ENCODE results near the gene TPRG1L. TPM values are rescaled to one million over a fixed set of nuclear protein-coding genes. Genes with fewer than 3 reads are reported as not detected.

TPRG1L gene
- total RNA-seq, 1 donor from 2014 or later: 40.8 TPM

DNA sequence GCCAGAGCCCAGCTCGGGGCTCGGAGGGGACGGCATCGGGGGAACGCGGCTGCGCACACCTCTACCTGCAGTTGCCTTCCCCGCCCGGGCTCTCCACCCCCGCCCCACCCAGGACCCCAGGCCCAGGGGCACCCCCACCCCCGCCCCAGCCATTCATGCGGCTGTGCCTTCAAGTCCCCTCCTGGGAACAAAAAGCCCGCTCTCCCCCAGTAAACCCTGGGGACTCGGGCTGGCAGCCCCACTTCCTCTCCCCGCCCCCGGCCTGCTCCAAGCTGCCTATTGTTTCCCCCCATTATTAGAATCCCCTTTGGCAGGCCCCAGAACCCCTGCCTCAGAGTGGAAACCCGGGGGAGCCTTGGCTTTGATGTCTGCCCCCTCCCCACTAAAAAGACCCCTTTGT lies 31.5 kb upstream of the TPRG1L start:
- TF ChIP-seq, protein P1, sequence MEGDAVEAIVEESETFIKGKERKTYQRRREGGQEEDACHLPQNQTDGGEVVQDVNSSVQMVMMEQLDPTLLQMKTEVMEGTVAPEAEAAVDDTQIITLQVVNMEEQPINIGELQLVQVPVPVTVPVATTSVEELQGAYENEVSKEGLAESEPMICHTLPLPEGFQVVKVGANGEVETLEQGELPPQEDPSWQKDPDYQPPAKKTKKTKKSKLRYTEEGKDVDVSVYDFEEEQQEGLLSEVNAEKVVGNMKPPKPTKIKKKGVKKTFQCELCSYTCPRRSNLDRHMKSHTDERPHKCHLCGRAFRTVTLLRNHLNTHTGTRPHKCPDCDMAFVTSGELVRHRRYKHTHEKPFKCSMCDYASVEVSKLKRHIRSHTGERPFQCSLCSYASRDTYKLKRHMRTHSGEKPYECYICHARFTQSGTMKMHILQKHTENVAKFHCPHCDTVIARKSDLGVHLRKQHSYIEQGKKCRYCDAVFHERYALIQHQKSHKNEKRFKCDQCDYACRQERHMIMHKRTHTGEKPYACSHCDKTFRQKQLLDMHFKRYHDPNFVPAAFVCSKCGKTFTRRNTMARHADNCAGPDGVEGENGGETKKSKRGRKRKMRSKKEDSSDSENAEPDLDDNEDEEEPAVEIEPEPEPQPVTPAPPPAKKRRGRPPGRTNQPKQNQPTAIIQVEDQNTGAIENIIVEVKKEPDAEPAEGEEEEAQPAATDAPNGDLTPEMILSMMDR (IDR thresholded peaks at IDR 0.05; ENCODE audit: insufficient read depth, low read length, poor library complexity, severe bottlenecking): no peak
- Histone ChIP-seq H3K4me3 (ENCODE audit: low read depth, low read length) (no peak overlapping the region), H3K36me3 (ENCODE audit: control insufficient read depth, insufficient read depth, low read length) (no peaks in the 10 kb centered on the region), H3K27me3 (ENCODE audit: control insufficient read depth, insufficient read depth, low read length) (peaks cover 11% of the 10 kb centered on the region)
- no peak for DNase-seq (ENCODE audit: low read depth)

DNA sequence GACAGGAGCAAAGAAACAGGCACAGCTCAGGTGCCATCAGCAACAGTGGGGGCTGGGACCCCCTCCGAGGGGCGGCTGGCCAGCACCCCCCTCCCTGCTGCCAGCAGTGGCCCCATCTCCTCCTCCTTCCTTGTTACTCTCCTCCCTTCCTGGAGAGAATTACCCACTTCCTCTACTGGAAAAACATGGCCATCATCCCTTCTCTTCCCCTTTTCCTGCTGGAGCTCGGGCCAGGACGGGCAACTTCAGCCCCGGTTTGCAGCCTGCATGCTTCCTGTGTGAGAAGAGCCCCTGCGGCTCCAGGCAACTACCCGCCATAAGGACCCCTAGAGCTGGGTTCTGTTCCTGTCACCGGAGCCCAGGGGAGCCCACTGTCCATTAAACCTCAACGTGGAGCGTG lies 31.1 kb upstream of the TPRG1L start:
- no peak for DNase-seq (ENCODE audit: low read depth)
- Histone ChIP-seq H3K36me3 (ENCODE audit: control insufficient read depth, insufficient read depth, low read length) (no peaks in the 10 kb centered on the region), H3K4me3 (ENCODE audit: low read depth, low read length) (no peak overlapping the region), H3K27me3 (ENCODE audit: control insufficient read depth, insufficient read depth, low read length) (peaks cover 13% of the 10 kb centered on the region)
- TF ChIP-seq, protein P1 (IDR thresholded peaks at IDR 0.05; ENCODE audit: insufficient read depth, low read length, poor library complexity, severe bottlenecking): no peak

DNA sequence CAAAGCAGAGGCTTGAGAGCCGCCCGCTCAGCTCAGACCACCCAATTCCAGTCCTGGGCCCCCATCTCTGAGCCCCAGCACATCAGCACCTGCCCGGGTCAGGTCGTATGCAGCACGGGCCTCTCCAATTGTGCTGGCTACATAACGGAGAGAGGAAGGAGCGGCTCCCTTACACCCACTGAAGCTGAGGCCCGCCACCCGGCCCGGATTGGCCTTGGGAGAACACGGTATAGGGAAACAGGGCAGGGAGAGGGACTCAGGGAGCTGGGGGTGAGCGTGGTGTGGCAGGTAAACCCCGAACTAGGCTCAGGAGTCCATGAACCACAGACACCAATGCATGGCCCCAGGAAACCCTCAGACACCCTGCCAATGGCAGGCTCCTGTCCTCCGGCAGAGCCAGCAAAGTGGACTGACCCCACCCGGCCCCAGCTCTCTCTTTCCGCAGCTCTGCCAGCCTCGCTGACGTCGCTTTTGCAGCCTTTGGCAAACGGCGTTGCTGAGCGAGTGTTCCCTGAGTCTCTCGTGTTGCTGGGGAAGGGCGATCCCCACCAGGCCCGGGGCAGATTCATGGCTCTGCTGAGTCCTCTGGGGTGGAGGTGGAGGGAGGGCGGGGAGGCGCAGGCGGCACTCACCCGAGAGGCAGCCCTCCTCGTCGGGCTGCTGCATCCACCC lies 30.0 kb upstream of the TPRG1L start:
- no peak for DNase-seq (ENCODE audit: low read depth)
- Histone ChIP-seq H3K4me3 (ENCODE audit: low read depth, low read length) (no peak overlapping the region), H3K27me3 (ENCODE audit: control insufficient read depth, insufficient read depth, low read length) (peaks cover 13% of the 10 kb centered on the region), H3K36me3 (ENCODE audit: control insufficient read depth, insufficient read depth, low read length) (no peaks in the 10 kb centered on the region)
- TF ChIP-seq, protein P1 (IDR thresholded peaks at IDR 0.05; ENCODE audit: insufficient read depth, low read length, poor library complexity, severe bottlenecking): no peak

DNA sequence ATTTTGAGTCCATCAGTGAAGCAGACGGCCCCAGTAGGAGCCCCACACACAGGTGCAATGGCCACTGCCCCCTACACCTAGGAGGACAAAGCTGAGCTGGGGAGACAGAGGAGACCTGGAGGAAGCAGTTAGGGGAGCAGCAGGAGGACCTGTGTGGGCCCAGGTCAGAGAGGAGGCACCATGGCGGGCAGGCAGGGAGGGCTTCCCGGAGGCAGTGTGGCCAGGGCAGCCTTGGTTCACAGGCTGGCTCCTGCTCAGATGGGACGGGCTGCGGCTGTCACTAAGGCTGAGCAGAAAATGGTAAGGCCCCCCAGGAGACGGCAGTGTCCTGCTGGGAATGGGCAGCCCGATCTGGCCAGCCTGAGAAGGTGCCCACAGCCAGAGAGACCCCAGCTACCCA lies 28.9 kb upstream of the TPRG1L start:
- Histone ChIP-seq H3K4me3 (ENCODE audit: low read depth, low read length) (no peak overlapping the region), H3K27me3 (ENCODE audit: control insufficient read depth, insufficient read depth, low read length) (peaks cover 9% of the 10 kb centered on the region), H3K36me3 (ENCODE audit: control insufficient read depth, insufficient read depth, low read length) (no peaks in the 10 kb centered on the region)
- DNase-seq (ENCODE audit: low read depth): no peak
- TF ChIP-seq, protein P1 (IDR thresholded peaks at IDR 0.05; ENCODE audit: insufficient read depth, low read length, poor library complexity, severe bottlenecking): no peak

DNA sequence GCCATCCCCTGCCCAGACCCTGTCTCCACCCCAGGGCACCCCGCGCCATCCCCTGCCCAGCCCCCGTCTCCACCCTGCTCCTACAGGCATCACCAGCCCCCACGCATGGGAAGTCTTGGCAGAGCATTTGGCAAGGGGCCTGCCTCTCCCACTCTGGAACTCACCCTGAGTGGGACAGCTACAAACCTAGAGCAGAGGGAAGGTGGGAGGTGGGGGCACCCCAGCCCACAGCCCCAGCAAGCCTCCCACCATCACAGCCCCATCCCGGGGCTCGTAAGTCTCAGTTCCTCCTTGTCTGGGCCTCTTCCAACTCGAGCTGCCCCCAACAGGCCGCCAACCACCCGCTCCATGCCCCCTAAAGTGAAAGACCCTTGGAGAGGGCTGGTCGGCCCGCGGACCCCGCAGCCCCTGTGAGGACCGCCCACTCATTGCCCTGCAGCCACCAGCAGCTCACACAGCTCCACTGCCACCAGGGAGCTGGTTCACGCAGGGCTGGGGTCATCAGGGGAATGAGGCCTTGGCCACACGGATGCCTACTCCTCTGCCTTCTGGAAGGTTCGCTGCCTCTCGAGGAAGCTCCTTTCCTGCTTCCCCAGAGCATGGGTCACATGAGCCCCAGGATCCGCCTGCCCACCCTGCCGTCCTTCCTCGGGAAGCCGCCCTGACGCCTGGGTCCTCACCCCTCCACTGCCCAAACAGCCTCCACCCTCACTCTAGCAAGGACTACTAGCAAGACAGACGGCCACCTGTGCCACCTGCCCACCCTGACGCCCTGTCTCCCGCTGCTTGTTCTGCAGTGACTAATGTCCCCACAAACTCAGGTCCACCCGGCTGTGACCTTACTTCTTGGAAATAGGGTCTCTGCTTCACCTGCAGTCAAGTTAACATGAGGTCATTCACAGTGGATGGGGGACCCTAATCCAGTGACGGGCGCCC lies 27.9 kb upstream of the TPRG1L start:
- H3K27me3 ChIP-seq (ENCODE audit: control insufficient read depth, insufficient read depth, low read length): peaks cover 9% of the 10 kb centered on the region
- H3K36me3 ChIP-seq (ENCODE audit: control insufficient read depth, insufficient read depth, low read length): no peaks in the 10 kb centered on the region
- H3K4me3 ChIP-seq (ENCODE audit: low read depth, low read length): no peak overlapping the region
- TF ChIP-seq, protein P1 (IDR thresholded peaks at IDR 0.05; ENCODE audit: insufficient read depth, low read length, poor library complexity, severe bottlenecking): no peak
- no peak for DNase-seq (ENCODE audit: low read depth)
